OCI-LY7 (cell line): ENCODE results near the gene CD300LF. TPM values are rescaled to one million over a fixed set of nuclear protein-coding genes. Genes with fewer than 3 reads are reported as not detected.

ENCODE experiments used
- BruUV-seq: library from RNA; stranded (reverse); fragments of 400-500 nt; replicated peaks from 2 replicates; lab custom pipeline; 2021; lab: Mats Ljungman, UMichigan
- CTCF ChIA-PET: fragments of 300-600 bp; sonication (Branson Sonifier 250); formaldehyde crosslinking; loops from one replicate; lab custom pipeline; 2022; ENCODE audit warnings: antibody characterized with exemption; ENCODE audit not compliant: unreplicated experiment; lab: Charles Lee
- POLR2A ChIA-PET: fragments of 300-600 bp; sonication (Branson Sonifier 250); formaldehyde crosslinking; loops from one replicate; lab custom pipeline; 2022; ENCODE audit warnings: antibody characterized with exemption; lab: Charles Lee
- DNase-seq: peaks from one replicate; pipeline ENCODE4 v3.0.0-alpha.2; 2015; ENCODE audit warnings: low spot score
- H2AFZ ChIP-seq: fragments of 200-600 bp; sonication (generic), shearing (Covaris generic); 2 replicates; pipeline ENCODE4 v1.6.1; 2014; ENCODE audit warnings: mild to moderate bottlenecking, antibody characterized with exemption, low read length, moderate library complexity
- H3K27ac ChIP-seq: fragments of 200-600 bp; sonication (generic); 2 replicates; pipeline ENCODE4 v1.5.1; 2014; ENCODE audit warnings: mixed run types, low read depth, mild to moderate bottlenecking, moderate library complexity, low read length, inconsistent platforms; ENCODE audit not compliant: poor library complexity, severe bottlenecking
- H3K36me3 ChIP-seq: fragments of 200-600 bp; sonication (generic); 2 replicates; pipeline ENCODE4 v1.6.1; 2014; ENCODE audit warnings: mild to moderate bottlenecking, antibody characterized with exemption, low read length, moderate library complexity, mixed read lengths; ENCODE audit not compliant: insufficient read depth
- H3K4me1 ChIP-seq: fragments of 200-600 bp; sonication (generic); 2 replicates; pipeline ENCODE4 v1.5.1; 2014; ENCODE audit warnings: mild to moderate bottlenecking, low read length; ENCODE audit not compliant: insufficient read depth, poor library complexity, severe bottlenecking
- H3K4me2 ChIP-seq: fragments of 200-600 bp; sonication (generic); 2 replicates; pipeline ENCODE4 v1.6.1; 2014; ENCODE audit warnings: mild to moderate bottlenecking, low read length
- H3K4me3 ChIP-seq: fragments of 200-600 bp; sonication (generic); 2 replicates; pipeline ENCODE4 v1.5.1; 2014; ENCODE audit warnings: mild to moderate bottlenecking, low read depth, low read length; ENCODE audit not compliant: poor library complexity, severe bottlenecking
- H3K79me2 ChIP-seq: fragments of 200-600 bp; sonication (generic); 2 replicates; pipeline ENCODE4 v1.6.1; 2016; ENCODE audit warnings: low read depth, mild to moderate bottlenecking, low read length, moderate library complexity, mixed read lengths; ENCODE audit not compliant: insufficient read depth
- H3K9me2 ChIP-seq: fragments of 200-600 bp; sonication (generic); 2 replicates; pipeline ENCODE4 v1.6.1; 2016; ENCODE audit warnings: mild to moderate bottlenecking, low read length, mixed read lengths; ENCODE audit not compliant: insufficient read depth
- H3K9me3 ChIP-seq: fragments of 200-600 bp; sonication (generic); 2 replicates; pipeline ENCODE4 v1.6.1; 2014; ENCODE audit warnings: mild to moderate bottlenecking, mixed run types, low read length, mixed read lengths
- H4K20me1 ChIP-seq: fragments of 200-600 bp; sonication (generic); 2 replicates; pipeline ENCODE4 v1.6.1; 2014; ENCODE audit warnings: mild to moderate bottlenecking, antibody characterized with exemption, low read length, moderate library complexity, mixed read lengths; ENCODE audit not compliant: insufficient read depth
- EZH2phosphoT487 ChIP-seq: fragments of 200-600 bp; sonication (generic); IDR thresholded peaks from 2 replicates; pipeline ENCODE4 v1.6.1; 2018; ENCODE audit warnings: low read depth, borderline replicate concordance, mild to moderate bottlenecking, mixed run types, antibody characterized with exemption, low read length, moderate library complexity, mixed read lengths
- intact Hi-C: fragments of 100-400 bp; cut with micrococcal nuclease; formaldehyde crosslinking; loops from one replicate; pipeline ENCODE4 v1.10.0; 2022; ENCODE audit not compliant: unreplicated experiment
- total RNA-seq, 2 experiments: library from RNA; depleted of rRNA in 1 of 2; stranded (reverse); fragments of >200 nt in 1 of 2; shearing (Covaris generic) in 1 of 2; gene quantifications; 2 replicates each; pipeline ENCODE4 v1.2.3, GENCODE V29; 2014 to 2022
- TF ChIP-seq, protein P1 (sequence below): fragments of 200-600 bp; sonication (generic); conservative IDR thresholded peaks from 2 replicates; pipeline ENCODE4 v1.5.1; 2014; ENCODE audit warnings: mild to moderate bottlenecking, antibody characterized with exemption, low read length, moderate library complexity, mixed read lengths

The CD300LF gene
- total RNA-seq, 2 experiments from 2014 or later, result not detected

DNA sequence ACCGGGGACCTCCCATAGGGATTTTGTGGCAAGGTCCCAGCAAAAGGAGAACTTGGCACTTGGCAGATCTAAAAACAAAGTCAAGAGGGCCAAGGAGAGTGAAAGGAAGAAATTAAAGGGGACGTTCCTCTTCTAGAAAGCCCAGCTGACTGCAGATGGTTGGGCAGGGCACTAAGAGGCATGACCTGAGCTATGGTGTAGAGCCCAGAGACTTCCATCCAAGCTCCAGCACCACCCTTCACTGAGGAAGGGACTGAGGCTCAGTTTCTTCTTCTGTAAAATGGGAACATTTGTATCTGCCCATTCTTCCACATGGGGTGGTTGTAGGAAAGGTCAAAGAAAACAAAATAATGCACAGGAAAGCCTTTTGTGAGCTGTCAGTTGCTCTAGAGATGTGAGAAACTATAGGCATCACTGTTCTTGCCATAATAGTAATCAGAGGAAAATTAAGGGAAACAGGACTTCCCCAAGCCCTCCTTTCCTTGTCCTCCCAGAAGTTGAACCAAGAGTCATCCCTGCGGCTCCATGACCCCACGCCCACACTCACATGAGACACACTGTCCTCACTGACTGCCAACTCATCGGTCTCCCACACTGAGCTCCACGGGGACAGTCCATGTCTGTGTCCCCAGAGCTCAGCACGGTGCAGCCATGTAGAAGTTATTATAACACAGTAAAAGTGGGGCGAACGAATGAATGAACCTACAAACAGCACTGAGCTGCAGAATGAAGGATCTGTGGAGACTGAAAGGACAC is 10.4 kb downstream of the CD300LF start:
- Histone ChIP-seq H3K79me2 (no peaks in the 10 kb centered on the region), H3K36me3 (no peaks in the 10 kb centered on the region), H2AFZ (no peak overlapping the region), H3K4me2 (no peak overlapping the region), H3K27ac (no peak overlapping the region), H3K4me1 (no peaks in the 10 kb centered on the region), H3K9me2 (no peaks in the 10 kb centered on the region), H4K20me1 (no peaks in the 10 kb centered on the region), H3K4me3 (no peak overlapping the region), H3K9me3 (no peaks in the 10 kb centered on the region)
- ChIA-PET POLR2A (interaction anchor here (0.7 to 1.2 kb wide), 3 partner anchors 33 to 93 kb away, joined by 4 to 8 read pairs (median 4); no protein-coding TSS in a partner anchor), CTCF (interaction anchor here (0.6 kb wide), 1 partner anchor 38 kb away, joined by 3 read pairs; no protein-coding TSS in a partner anchor)
- DNase-seq, result no peak
- intact Hi-C loops, result no loop called here
- BruUV-seq, result no TSS peak
- TF ChIP-seq, protein P1, sequence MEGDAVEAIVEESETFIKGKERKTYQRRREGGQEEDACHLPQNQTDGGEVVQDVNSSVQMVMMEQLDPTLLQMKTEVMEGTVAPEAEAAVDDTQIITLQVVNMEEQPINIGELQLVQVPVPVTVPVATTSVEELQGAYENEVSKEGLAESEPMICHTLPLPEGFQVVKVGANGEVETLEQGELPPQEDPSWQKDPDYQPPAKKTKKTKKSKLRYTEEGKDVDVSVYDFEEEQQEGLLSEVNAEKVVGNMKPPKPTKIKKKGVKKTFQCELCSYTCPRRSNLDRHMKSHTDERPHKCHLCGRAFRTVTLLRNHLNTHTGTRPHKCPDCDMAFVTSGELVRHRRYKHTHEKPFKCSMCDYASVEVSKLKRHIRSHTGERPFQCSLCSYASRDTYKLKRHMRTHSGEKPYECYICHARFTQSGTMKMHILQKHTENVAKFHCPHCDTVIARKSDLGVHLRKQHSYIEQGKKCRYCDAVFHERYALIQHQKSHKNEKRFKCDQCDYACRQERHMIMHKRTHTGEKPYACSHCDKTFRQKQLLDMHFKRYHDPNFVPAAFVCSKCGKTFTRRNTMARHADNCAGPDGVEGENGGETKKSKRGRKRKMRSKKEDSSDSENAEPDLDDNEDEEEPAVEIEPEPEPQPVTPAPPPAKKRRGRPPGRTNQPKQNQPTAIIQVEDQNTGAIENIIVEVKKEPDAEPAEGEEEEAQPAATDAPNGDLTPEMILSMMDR, result no peak
- no peak for TF ChIP-seq EZH2phosphoT487

DNA sequence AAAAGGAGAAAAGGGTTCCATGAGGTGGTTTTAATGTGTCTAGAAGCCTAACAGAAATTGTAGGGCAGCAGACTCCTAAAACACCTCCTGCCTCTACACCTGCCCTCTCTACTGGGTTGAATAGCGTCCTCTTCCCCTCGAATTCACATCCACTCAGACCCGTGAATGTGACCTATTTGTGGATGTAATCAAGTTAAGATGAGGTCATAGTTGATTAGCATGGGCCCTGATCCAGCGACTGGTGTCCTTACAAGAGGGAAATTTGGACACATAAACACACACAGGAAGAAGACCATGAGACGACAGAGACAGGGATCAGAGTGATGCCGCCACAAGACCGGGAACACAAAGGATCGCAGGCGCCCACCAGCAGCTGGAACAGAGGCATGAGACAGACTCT is 13.5 kb downstream of the CD300LF start:
- BruUV-seq, result no TSS peak
- no peak for DNase-seq
- Histone ChIP-seq H3K9me2 (no peaks in the 10 kb centered on the region), H3K4me2 (no peak overlapping the region), H3K4me3 (no peak overlapping the region), H2AFZ (no peak overlapping the region), H3K27ac (no peak overlapping the region), H3K79me2 (no peaks in the 10 kb centered on the region), H4K20me1 (no peaks in the 10 kb centered on the region), H3K4me1 (no peaks in the 10 kb centered on the region), H3K9me3 (no peaks in the 10 kb centered on the region), H3K36me3 (no peaks in the 10 kb centered on the region)
- intact Hi-C loops, result no loop called here
- TF ChIP-seq, protein P1, result no peak
- TF ChIP-seq EZH2phosphoT487, result no peak
- ChIA-PET POLR2A (no interaction called here), CTCF (no interaction called here)

DNA sequence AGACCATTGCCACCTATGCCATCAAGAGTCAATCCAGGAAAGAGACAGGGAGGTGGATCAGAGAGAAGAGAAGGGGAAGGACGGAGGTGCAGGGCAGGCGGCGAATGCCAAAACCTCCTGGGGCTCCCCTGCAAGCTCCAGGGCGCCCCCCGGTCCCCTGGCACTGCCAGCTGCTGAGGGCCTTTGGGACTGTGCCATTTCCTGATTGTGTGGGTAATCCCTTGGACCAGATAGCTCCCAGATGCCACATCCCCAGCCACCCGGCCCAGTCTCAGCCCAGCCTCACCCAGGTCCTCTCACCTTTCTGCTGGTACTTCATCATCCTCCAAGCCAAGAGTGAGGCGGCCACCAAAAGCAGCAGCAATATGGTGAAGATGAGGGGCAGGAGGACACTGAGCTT is 14.7 kb downstream of the CD300LF start:
- Histone ChIP-seq H3K9me3 (no peaks in the 10 kb centered on the region), H4K20me1 (no peaks in the 10 kb centered on the region), H2AFZ (no peak overlapping the region), H3K79me2 (no peaks in the 10 kb centered on the region), H3K4me2 (no peak overlapping the region), H3K4me3 (no peak overlapping the region), H3K9me2 (no peaks in the 10 kb centered on the region), H3K36me3 (no peaks in the 10 kb centered on the region), H3K27ac (no peak overlapping the region), H3K4me1 (no peaks in the 10 kb centered on the region)
- POLR2A ChIA-PET, result no interaction called here
- no peak for TF ChIP-seq EZH2phosphoT487
- TF ChIP-seq, protein P1, result no peak
- no peak for DNase-seq
- BruUV-seq, result no TSS peak
- intact Hi-C loops, result no loop called here
- CTCF ChIA-PET, result no interaction called here
